ENCODE measurements around the gene SPRED2. TPM values are rescaled to one million over a fixed set of nuclear protein-coding genes. Genes with fewer than 3 reads are reported as not detected.

SPRED2 gene
- total and polyA plus RNA-seq, 2 donors from 2014 or later: 8.9 to 42.3 TPM

- FAIRE-seq (no peak), DNase-seq (no peak)
- H3K4me1 ChIP-seq (ENCODE audit: control insufficient read depth in 2 of 3, insufficient read depth in 2 of 3, low read depth in 1 of 3, low read length in 3 of 3): no peaks in the 10 kb centered on the region
- H3K9ac ChIP-seq (ENCODE audit: low read length in 3 of 3): no peak overlapping the region
- H3K9me3 ChIP-seq (ENCODE audit: control insufficient read depth in 2 of 3, insufficient read depth in 1 of 3, low read length in 3 of 3): no peaks in the 10 kb centered on the region
- intact Hi-C loops (cut with DNase I): no loop called here
- no peak overlapping the region for H3K4me3 ChIP-seq (ENCODE audit: low read length in 3 of 3)
- H3K36me3 ChIP-seq (ENCODE audit: control insufficient read depth in 2 of 3, insufficient read depth in 3 of 3, low read length in 3 of 3): no peaks in the 10 kb centered on the region
- H3K27ac ChIP-seq (ENCODE audit: low read depth in 2 of 2, low read length in 2 of 2): no peak overlapping the region
- H3K27me3 ChIP-seq (ENCODE audit: control insufficient read depth, insufficient read depth, low read length): no peaks in the 10 kb centered on the region
- TF ChIP-seq CTCF (IDR thresholded peaks at IDR 0.05; ENCODE audit: borderline replicate concordance, extremely low read depth, insufficient read depth): no peak
Measured at GRCh38 chr2:65291216-65292105, 140.9 kb downstream of the SPRED2 start.

GRCh38 chr2:65287364-65287763 is 145.0 kb downstream of the SPRED2 start:
- Histone ChIP-seq H3K9me3 (ENCODE audit: control insufficient read depth in 2 of 3, insufficient read depth in 1 of 3, low read length in 3 of 3) (no peaks in the 10 kb centered on the region), H3K27me3 (ENCODE audit: control insufficient read depth, insufficient read depth, low read length) (no peaks in the 10 kb centered on the region), H3K4me3 (ENCODE audit: low read length in 3 of 3) (no peak overlapping the region), H3K36me3 (ENCODE audit: control insufficient read depth in 2 of 3, insufficient read depth in 3 of 3, low read length in 3 of 3) (no peaks in the 10 kb centered on the region), H3K9ac (ENCODE audit: low read length in 3 of 3) (no peak overlapping the region), H3K4me1 (ENCODE audit: control insufficient read depth in 2 of 3, insufficient read depth in 2 of 3, low read depth in 1 of 3, low read length in 3 of 3) (peaks cover 0 to 1% (median 0%) of the 10 kb centered on the region in 3 donors), H3K27ac (ENCODE audit: low read depth in 2 of 2, low read length in 2 of 2) (no peak overlapping the region)
- no peak for FAIRE-seq
- intact Hi-C loops (cut with DNase I): no loop called here
- TF ChIP-seq CTCF (IDR thresholded peaks at IDR 0.05; ENCODE audit: borderline replicate concordance, extremely low read depth, insufficient read depth): no peak
- DNase-seq: no peak

GRCh38 chr2:65282477-65283053 is 149.8 kb downstream of the SPRED2 start:
- no peak for TF ChIP-seq CTCF (IDR thresholded peaks at IDR 0.05; ENCODE audit: borderline replicate concordance, extremely low read depth, insufficient read depth)
- no peak for DNase-seq
- no peaks in the 10 kb centered on the region for H3K9me3 ChIP-seq (ENCODE audit: control insufficient read depth in 2 of 3, insufficient read depth in 1 of 3, low read length in 3 of 3)
- no peak overlapping the region for H3K27ac ChIP-seq (ENCODE audit: low read depth in 2 of 2, low read length in 2 of 2)
- intact Hi-C loops (cut with DNase I): no loop called here
- no peak overlapping the region for H3K4me3 ChIP-seq (ENCODE audit: low read length in 3 of 3)
- no peak for FAIRE-seq
- H3K9ac ChIP-seq (ENCODE audit: low read length in 3 of 3): no peak overlapping the region
- no peaks in the 10 kb centered on the region for H3K36me3 ChIP-seq (ENCODE audit: control insufficient read depth in 2 of 3, insufficient read depth in 3 of 3, low read length in 3 of 3)
- no peaks in the 10 kb centered on the region for H3K27me3 ChIP-seq (ENCODE audit: control insufficient read depth, insufficient read depth, low read length)
- H3K4me1 ChIP-seq (ENCODE audit: control insufficient read depth in 2 of 3, insufficient read depth in 2 of 3, low read depth in 1 of 3, low read length in 3 of 3): peaks cover 0 to 6% (median 2%) of the 10 kb centered on the region in 3 donors
